Muscle layer of colon (tissue), 2 donors: ENCODE data around the gene TAS2R60.

Source experiments
- H3K27ac ChIP-seq: one replicate; pipeline ENCODE4 v1.7.0; 2013; ENCODE audit warnings: low read depth, mild to moderate bottlenecking, low read length, moderate library complexity
- H3K27me3 ChIP-seq, 2 donors: one replicate each; pipeline ENCODE4 v1.7.0; 2013; ENCODE audit warnings: low read length in 2 of 2, mild to moderate bottlenecking in 2 of 2; ENCODE audit not compliant: insufficient read depth in 2 of 2, control insufficient read depth in 1 of 2
- H3K36me3 ChIP-seq: one replicate; pipeline ENCODE4 v1.7.0; 2013; ENCODE audit warnings: mild to moderate bottlenecking, low read length; ENCODE audit not compliant: insufficient read depth
- H3K4me1 ChIP-seq: one replicate; pipeline ENCODE4 v1.7.0; 2013; ENCODE audit warnings: mild to moderate bottlenecking, low read length; ENCODE audit not compliant: insufficient read depth
- H3K4me3 ChIP-seq, 2 donors: one replicate each; pipeline ENCODE4 v1.7.0; 2013; ENCODE audit warnings: low read length in 2 of 2, low read depth in 1 of 2, mild to moderate bottlenecking in 1 of 2, moderate library complexity in 1 of 2
- H3K9ac ChIP-seq: one replicate; pipeline ENCODE4 v1.7.0; 2013; ENCODE audit warnings: low read length
- H3K9me3 ChIP-seq: one replicate; pipeline ENCODE4 v1.7.0; 2013; ENCODE audit warnings: mild to moderate bottlenecking, low read length
- donor health status: abdominal sarcoma.
- donor health status: Adenocarcinoma of cecum.

TAS2R60 gene

GRCh38 chr7:143448429-143448828 is 5.2 kb downstream of the TAS2R60 start:
- H3K27me3 ChIP-seq = no peaks in the 10 kb centered on the region
- no peak overlapping the region for H3K27ac ChIP-seq
- no peak overlapping the region for H3K4me3 ChIP-seq
- no peak overlapping the region for H3K9ac ChIP-seq
- H3K9me3 ChIP-seq = no peaks in the 10 kb centered on the region
- H3K4me1 ChIP-seq = no peaks in the 10 kb centered on the region
- no peaks in the 10 kb centered on the region for H3K36me3 ChIP-seq

- Histone ChIP-seq H3K4me1 (no peaks in the 10 kb centered on the region), H3K27me3 (no peaks in the 10 kb centered on the region), H3K4me3 (no peak overlapping the region), H3K36me3 (no peaks in the 10 kb centered on the region), H3K9me3 (no peaks in the 10 kb centered on the region), H3K27ac (no peak overlapping the region), H3K9ac (no peak overlapping the region)
Measured at GRCh38 chr7:143449793-143450192, 6.5 kb downstream of the TAS2R60 start.

DNA sequence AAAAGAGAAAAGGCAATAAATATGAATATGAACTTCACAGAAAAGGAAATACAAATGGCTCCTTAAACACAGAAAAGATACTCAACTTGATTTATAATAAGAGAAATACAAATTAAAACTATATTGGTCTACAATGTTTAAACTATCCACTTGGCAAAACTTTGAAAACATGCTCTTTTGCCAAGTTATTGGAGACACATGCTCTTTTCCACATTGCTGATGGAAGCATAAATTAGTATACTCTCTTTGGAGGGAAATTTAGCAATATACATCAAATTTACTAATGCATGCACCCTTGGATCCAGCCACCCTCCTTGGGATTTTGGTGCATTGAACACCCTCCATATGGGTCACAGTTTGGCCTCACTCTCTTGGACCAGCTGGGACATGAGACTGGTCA is 7.9 kb downstream of the TAS2R60 start:
- no peak overlapping the region for H3K27ac ChIP-seq
- no peaks in the 10 kb centered on the region for H3K4me1 ChIP-seq
- no peaks in the 10 kb centered on the region for H3K36me3 ChIP-seq
- H3K9ac ChIP-seq = no peak overlapping the region
- no peak overlapping the region for H3K4me3 ChIP-seq
- H3K27me3 ChIP-seq = no peaks in the 10 kb centered on the region
- H3K9me3 ChIP-seq = no peaks in the 10 kb centered on the region

DNA sequence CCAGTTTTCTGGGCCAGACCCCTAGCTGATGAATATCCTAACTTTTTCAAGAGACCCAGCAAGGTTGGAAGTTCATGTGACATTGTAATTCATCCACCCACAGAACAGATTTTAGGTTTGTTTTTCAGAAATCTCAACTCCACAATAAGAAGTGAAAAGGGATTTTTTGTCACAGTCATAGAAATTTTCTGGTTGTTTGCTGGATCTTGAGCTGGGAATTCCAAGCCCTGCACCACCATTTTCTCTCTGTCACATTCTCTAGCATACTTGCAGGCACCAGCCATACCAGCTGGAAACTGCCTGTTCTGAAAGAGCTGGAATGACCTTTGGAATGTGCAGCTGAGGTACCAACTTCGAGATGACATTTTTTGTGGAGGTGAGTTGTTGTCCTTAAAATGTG is 8.5 kb downstream of the TAS2R60 start:
- H3K9ac ChIP-seq = no peak overlapping the region
- H3K4me3 ChIP-seq = no peak overlapping the region
- no peaks in the 10 kb centered on the region for H3K4me1 ChIP-seq
- H3K36me3 ChIP-seq = no peaks in the 10 kb centered on the region
- H3K27me3 ChIP-seq = no peaks in the 10 kb centered on the region
- H3K9me3 ChIP-seq = no peaks in the 10 kb centered on the region
- H3K27ac ChIP-seq = no peak overlapping the region

GRCh38 chr7:143452495-143452894 is 9.2 kb downstream of the TAS2R60 start:
- H3K9ac ChIP-seq = no peak overlapping the region
- no peaks in the 10 kb centered on the region for H3K36me3 ChIP-seq
- no peaks in the 10 kb centered on the region for H3K27me3 ChIP-seq
- no peaks in the 10 kb centered on the region for H3K9me3 ChIP-seq
- no peak overlapping the region for H3K4me3 ChIP-seq
- no peak overlapping the region for H3K27ac ChIP-seq
- no peaks in the 10 kb centered on the region for H3K4me1 ChIP-seq

GRCh38 chr7:143454091-143454680 is 10.9 kb downstream of the TAS2R60 start:
- Histone ChIP-seq H3K27ac (no peak overlapping the region), H3K4me1 (no peaks in the 10 kb centered on the region)

DNA sequence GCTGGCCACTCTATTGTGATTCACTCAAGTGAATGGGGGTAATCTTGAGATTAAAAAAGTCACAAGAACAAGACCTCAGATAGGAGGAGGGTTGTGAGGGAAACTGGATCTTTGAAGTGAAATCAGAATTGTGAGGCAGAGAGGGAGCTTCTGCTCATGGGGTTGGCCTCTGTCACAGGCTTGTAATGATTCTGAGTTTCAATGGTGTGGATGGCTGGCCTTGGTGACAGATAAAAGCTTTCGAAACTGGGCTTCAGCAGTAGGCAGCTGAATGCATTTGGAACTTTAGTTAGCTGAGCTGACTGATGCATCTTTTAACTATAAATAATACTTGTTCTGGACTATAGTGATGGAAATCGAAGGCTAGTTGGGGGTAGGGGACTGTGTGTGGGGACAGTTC is 12.2 kb downstream of the TAS2R60 start:
- no peak overlapping the region for H3K27ac ChIP-seq
- H3K4me1 ChIP-seq = no peaks in the 10 kb centered on the region
- H3K4me3 ChIP-seq = no peak overlapping the region
- no peaks in the 10 kb centered on the region for H3K9me3 ChIP-seq
- no peak overlapping the region for H3K9ac ChIP-seq
- no peaks in the 10 kb centered on the region for H3K27me3 ChIP-seq
- no peaks in the 10 kb centered on the region for H3K36me3 ChIP-seq

More at GRCh38 chr7:143454091-143454680, 10.9 kb downstream of the TAS2R60 start:
- Histone ChIP-seq H3K36me3 (no peaks in the 10 kb centered on the region), H3K27me3 (no peaks in the 10 kb centered on the region), H3K4me3 (no peak overlapping the region), H3K9me3 (no peaks in the 10 kb centered on the region), H3K9ac (no peak overlapping the region)

DNA sequence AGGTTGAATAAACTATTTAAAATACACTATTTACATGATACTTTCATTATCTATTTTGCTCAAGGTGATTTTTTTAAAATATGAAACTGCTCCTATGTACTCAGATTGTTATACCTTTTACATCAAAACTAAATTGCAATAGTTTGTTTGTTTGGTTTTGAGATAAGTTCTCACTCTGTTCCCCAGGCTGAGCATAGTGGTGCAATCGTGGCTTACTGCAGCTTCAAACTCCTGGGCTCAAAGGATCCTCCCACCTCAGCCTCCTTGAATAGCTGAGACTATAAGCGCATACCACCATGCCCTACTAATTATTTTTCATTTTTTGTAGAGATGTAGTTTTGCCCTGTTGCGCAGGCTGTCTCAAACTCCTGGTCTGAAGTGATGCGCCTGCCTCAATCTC is 12.7 kb downstream of the TAS2R60 start:
- no peaks in the 10 kb centered on the region for H3K4me1 ChIP-seq
- no peaks in the 10 kb centered on the region for H3K36me3 ChIP-seq
- H3K9me3 ChIP-seq = no peaks in the 10 kb centered on the region
- no peak overlapping the region for H3K9ac ChIP-seq
- H3K27ac ChIP-seq = no peak overlapping the region
- no peaks in the 10 kb centered on the region for H3K27me3 ChIP-seq
- H3K4me3 ChIP-seq = no peak overlapping the region

DNA sequence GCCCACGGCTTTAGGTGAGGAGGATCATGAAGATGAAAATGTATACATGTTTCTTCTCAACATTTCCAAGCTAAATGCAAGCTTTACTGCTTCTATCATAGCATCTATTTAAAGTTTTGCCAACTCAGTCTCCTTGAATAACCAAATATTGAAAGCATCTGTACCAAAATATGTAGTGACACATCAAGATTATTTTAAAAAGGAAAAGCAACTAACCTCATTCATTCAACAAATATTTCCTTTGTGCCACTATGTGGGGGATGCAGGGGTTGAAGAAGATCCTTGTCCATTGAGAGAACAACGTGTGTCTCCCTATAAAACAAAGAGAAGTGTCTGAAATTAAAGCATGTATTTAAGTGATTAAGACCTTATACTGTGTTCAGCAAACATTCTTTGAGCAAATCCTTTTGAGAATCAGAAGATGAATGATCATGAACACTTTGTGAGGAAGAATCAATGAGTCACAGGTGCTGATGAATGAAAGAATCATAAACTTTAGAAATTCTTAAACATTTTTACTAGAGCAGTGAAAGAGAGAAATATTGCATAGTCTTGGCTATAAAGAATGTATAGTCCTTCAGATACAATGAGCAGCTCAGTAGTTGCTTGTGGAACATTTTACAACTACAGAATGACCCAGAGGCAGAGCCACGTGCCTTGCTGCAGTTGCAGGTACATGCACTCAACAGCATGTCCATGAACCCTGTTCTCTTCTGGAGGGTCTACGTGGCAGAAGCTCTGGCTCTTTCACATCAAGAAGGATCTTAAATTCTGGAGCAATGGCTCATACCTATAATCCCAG is 13.9 kb downstream of the TAS2R60 start:
- no peaks in the 10 kb centered on the region for H3K36me3 ChIP-seq
- no peak overlapping the region for H3K4me3 ChIP-seq
- no peaks in the 10 kb centered on the region for H3K9me3 ChIP-seq
- H3K27ac ChIP-seq = no peak overlapping the region
- H3K27me3 ChIP-seq = no peaks in the 10 kb centered on the region
- no peak overlapping the region for H3K9ac ChIP-seq
- H3K4me1 ChIP-seq = no peaks in the 10 kb centered on the region

DNA sequence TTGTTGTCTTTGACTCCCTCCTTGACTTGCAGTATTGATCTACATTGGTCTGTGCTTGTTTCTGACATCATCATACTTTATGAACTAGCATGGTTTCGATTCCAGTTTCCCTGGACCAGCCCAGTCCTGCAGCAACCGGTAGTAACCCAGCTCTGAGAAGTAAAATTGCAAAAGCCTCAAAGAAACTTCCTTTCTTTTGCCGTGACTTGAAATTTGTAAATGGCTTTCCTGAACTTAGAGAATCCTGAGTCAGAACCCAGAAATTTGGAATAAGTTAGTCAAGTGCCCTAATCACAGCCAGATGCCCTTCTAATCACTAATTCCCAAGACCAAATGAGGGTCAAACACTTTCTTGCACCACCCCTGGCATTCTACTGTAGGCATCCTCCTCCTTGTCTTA is 15.0 kb downstream of the TAS2R60 start:
- H3K27ac ChIP-seq = no peak overlapping the region
- no peaks in the 10 kb centered on the region for H3K4me1 ChIP-seq
- H3K27me3 ChIP-seq = no peaks in the 10 kb centered on the region
- H3K4me3 ChIP-seq = no peak overlapping the region
- H3K9me3 ChIP-seq = no peaks in the 10 kb centered on the region
- no peaks in the 10 kb centered on the region for H3K36me3 ChIP-seq
- H3K9ac ChIP-seq = no peak overlapping the region

DNA sequence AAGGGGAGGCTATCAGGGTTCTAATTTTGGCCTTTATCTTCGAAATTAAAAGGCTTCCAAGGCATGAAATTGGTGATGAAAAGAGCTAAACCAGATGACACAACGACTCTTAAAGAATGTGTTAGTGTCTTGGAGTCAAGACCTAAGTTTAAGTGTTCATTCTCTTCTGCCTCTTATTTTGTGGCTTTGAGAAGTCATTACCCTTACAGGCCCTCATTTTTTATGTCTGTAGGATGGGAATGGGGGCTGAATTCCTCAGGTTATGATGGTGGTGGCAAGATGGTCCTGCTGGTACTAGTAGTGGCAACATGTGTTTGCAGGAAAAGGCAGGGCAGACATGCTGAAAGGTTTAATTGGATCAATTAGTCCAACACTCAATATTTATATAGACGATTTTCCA is 15.4 kb downstream of the TAS2R60 start:
- H3K27ac ChIP-seq = no peak overlapping the region
- H3K9ac ChIP-seq = no peak overlapping the region
- no peaks in the 10 kb centered on the region for H3K4me1 ChIP-seq
- no peak overlapping the region for H3K4me3 ChIP-seq
- H3K36me3 ChIP-seq = no peaks in the 10 kb centered on the region
- no peaks in the 10 kb centered on the region for H3K27me3 ChIP-seq
- H3K9me3 ChIP-seq = no peaks in the 10 kb centered on the region

- no peaks in the 10 kb centered on the region for H3K4me1 ChIP-seq
- H3K27me3 ChIP-seq = no peaks in the 10 kb centered on the region
- no peaks in the 10 kb centered on the region for H3K9me3 ChIP-seq
- H3K9ac ChIP-seq = no peak overlapping the region
- H3K4me3 ChIP-seq = no peak overlapping the region
- no peaks in the 10 kb centered on the region for H3K36me3 ChIP-seq
- H3K27ac ChIP-seq = no peak overlapping the region
Measured at GRCh38 chr7:143459359-143459758, 16.1 kb downstream of the TAS2R60 start.
